GM19324 (cell line): ENCODE data around the gene SYDE2.
A peak's percentile ranks its signal among the peaks of the same experiment; 100 is the strongest.
"Not testable (repeated sequence)": the region's sequence is repeated elsewhere in the genome, so short reads cannot be mapped to it uniquely, and the experiment has no call there.

ENCODE experiments used
- ATAC-seq: cut with Tn5 transposase; IDR thresholded peaks from one replicate; pipeline ENCODE4 v1.9.1; 2021; ENCODE audit warnings: mild to moderate bottlenecking, moderate library complexity; ENCODE audit not compliant: unreplicated experiment, low FRiP score

SYDE2 gene

DNA sequence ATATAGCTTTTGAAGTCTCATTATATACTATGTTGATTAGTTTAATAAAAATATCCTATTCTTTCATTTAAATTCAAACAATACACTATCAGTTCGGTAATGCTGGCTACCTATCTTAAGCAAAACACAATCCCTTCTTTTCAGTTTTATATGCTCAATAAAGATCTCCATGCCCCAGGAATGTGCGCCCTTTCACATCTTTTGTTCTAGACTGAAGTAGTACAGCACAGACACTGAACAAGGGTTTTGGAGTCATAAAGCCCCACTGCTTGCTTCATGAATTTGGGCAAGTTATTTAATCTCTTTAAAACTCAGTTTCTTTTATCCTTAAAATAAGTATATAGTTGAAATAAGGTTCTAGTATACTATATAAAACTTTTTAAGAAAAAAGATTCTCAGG, 22.4 kb downstream of the SYDE2 start:
- ATAC-seq = no peak

DNA sequence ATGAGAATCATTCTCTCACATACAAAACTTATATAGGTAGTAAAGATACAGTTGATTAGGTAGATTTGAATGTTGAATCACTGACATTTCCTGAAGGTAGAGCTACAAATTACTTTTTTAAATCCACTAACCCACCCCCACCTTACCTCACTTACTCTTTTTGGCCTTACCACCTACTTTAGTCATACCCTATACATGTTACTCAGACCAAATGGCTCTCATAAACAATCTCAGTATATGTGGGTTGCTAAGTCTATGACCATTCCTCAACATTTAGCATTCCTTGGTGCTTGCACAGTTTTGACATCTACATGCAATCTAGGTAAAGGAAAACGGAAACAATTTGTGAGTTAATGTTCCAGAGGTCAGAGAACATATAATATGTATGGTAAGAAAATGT, 26.3 kb downstream of the SYDE2 start:
- ATAC-seq = no peak

DNA sequence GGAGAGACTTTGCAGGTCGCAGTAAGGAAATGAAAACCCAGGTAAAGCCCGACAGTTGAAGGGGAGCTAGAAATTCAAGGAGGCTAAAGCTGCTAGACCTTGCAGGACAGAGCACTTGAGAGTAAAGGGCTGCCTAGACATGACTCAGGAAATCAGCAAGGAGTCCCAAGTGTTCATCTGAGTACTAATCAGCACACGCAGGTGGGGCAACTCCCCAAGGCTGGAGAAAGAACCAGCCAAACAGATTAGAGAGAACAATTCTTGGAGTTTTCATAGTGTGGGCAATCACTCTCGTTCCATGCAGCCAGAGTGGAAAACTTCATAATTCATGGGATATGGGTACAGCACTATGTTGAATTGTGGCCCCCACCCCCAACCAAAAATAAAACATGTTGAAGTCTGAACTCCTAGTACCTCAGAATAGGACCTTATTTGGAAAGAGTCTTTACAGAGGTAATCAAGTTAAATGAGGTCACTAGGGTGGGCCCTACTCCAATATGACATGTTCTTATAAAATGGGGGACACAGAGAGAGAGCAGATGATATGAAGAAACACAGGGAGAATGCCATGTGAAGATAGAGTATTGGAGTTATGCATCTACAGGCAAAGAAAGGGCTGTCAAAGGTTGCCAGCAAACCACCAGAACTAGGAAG, 28.0 kb downstream of the SYDE2 start:
- ATAC-seq = no peak

DNA sequence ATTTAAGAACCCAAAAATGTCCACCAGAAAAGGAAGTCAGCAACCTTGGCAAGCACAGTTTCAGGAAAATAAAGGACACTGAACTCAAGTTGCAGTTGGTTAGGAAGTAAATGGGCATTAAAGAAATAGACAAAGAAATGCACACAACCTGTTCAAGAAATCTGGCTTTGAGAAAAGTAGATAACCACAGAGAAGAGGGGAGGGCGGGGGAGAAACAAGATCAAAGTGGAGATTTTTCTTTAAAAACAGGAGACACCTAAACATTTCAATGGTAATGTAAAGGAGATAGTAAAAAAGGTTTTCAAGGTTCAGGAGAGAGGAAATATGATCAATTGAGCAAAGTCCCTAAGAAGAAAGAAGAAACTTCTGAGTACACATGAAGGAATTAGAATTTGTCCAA, 29.1 kb downstream of the SYDE2 start:
- ATAC-seq = no peak

DNA sequence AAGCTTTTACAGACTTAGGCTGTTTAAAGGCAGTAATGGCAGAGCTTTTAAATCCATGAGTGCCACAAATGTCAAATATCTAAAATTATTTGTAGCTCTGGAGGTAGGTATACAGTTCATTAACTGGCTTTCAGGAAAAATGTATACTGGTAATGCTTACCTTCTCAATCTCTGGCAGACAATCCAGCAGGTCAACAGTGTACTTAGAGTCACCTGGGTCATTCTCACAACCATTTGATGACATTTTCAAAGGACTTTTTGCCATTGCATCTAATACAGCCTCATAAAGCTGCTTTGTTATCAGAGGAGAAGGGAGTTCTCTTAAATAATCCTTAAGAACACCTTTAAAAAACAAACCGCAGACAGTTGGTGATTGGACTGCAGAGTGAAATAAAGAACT, 31.9 kb downstream of the SYDE2 start:
- ATAC-seq = no peak

DNA sequence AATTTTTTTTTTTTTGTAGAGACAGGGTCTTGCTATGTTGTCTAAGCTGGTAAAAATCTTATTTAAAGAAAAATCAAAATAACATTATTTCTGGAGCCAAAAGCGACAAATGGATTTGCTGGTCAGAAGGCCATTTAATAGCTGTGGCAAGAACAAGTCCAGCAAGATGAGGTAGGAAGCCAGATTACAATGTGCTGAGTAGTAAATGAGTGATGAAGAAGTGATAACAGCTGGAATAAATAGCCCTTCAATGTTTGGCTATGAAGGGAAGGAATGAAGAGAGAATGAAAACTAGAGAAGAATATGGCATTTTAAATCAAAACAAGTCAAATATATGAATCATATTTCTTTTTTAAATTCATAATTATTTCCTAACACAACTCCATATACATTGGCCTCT, 34.5 kb downstream of the SYDE2 start:
- ATAC-seq = no peak

DNA sequence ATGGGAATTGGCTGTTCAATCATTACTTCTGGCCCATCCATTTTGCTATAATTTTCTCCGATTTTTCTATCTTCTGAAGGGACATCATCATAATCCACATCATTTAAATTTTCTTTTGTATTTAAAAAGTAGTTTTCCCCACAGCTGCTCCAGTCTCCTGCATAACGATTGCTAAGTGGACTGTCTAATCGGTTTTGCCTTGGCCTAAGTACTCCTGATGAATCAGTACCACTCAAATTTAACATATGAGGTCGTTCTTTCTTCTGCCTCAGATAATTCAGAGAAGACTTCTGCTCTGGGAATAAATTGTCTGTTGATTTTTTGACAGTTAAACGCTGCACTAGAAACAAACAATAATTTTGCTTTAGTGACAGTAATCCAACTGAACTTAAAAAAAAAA, 41.9 kb downstream of the SYDE2 start:
- no peak for ATAC-seq

DNA sequence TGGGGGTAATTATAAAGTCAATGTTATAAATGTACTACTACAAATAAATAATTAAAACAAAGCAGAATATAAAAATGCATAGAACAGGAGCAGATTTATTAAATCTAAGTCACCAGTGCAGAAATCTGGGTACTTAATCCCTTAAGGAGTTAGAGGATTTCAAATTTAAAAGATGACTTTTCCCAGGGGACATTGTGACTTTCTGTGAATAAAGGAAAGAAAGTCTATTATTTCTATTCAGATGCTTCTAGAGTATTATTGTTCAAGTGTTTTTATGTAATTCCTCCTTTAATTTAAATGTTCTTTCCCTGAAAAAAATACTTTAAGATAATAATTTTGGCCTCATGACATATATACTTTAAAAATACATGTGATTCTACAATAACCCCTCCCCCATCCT, 43.4 kb downstream of the SYDE2 start:
- no peak for ATAC-seq

DNA sequence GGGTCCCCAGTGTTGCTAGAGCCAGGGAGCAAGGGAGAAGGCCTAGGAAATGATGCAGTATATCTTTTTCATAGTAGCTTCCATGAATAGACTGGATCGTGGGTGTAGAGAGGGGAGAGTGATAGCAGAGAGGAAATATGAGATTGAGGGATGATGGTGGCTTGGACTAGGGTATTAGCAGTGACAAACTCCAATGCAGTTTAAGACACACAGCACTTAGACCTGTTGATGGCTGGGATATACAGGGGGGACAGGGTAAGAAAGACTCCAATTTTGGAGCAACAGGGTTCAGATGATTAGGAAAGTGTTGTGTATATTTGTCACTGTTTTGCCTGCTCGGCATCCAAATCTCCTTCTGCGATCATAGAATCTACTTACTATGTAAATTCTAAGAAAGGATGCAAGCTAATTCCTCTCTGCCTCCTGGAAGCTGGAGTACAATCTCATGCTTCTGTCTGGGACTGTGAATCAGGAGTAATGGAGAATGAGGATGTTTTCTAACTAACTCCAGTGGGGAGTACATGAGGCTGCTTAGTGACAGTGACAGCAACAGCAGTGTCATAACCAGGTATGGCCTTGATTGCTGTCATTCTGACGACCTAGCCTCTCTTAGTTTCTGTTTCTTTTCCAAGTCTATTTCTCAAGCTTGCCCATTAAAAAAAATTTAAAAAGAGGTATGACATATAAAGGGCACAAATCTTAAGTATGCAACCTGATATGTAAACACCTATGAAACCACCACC, 47.5 kb downstream of the SYDE2 start:
- peak; percentile 87 for ATAC-seq

DNA sequence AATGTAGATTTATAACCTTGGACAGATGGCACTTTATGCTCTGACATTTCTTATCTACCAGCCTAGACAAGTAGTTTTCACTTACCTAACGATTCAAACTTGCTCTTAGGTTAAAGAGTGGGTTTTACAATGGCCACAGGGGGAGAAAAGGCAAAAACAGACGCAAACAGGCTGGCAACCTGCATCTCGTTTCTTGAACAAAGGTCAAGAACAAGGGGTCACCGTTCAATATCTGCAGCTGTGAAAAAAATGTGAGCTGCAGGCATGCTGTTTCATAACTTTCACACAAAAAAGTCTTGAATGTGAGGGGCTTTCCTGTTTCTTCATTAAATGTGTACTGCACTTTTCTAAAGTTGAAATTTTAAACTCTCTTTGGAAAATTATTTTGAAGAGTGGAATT, 49.4 kb downstream of the SYDE2 start:
- no peak for ATAC-seq

DNA sequence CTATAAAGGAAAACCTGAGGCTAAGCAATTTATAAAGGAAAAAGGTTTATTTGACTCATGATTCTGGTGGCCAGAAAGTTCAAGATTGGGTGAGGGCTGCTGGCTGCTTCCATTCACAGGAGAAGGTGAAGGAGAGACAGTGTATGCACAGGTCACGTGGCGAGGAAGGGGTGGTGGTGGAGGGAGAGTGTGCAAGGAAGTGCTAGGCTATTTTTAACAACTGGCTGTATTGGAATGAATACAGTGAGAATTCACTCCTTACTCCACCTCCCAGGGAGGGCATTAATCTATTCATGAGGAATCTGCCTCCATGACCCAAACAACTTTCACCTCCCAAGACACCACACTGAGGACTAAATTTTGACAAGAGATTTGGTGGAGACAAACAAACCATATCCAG, 51.0 kb downstream of the SYDE2 start:
- ATAC-seq = no peak

DNA sequence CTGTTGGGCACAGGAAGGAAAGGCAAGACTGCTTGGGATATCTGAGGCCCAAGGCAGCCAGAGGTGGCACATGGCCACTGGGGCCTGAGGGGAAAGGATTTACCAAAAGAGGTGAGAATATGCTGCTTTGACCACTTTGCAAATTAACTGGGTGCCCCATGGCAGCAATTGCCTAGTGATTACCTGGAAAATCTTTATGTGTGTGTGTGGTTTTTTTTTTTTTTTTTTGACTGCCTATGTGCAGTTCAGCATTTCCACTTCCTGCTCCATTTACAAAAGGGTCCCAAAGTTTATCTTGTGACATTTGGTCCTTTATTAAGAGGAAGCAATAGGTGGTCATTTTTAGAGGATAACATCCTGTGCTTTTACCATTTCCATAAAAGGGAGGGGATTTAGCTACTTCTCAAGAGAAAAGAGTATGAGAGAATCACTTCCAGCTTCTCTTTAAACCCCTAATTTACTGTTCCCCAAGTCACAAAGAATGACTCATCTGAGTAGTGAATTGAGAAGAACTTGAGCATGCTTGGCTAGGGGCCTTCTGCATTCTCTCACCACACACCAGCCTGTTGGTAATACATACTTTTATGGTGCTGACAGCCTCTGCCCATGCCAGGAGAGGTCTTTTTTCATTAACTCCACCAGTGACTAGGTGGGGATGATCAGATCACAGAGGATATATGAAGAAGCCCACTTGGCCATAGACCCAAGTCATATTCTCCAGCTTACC, 52.1 kb downstream of the SYDE2 start:
- no peak for ATAC-seq

DNA sequence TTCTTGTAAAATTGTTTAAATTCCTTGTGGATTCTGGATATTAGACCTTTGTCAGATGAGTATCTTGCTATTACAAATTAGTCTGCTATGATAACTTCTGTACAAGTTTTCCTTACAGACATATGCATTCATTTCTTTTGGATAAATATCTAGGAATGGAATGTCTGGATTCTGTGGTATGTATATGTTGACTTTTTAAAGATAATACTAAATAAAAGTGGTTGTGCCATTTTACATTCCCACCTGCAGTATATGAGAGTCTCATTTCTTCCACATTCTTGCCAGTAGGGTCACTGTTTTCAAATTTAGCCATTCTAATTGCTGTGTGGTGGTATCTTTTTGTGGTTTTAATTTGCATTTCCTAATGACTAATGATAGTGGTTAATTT, 53.9 kb downstream of the SYDE2 start:
- no peak for ATAC-seq

DNA sequence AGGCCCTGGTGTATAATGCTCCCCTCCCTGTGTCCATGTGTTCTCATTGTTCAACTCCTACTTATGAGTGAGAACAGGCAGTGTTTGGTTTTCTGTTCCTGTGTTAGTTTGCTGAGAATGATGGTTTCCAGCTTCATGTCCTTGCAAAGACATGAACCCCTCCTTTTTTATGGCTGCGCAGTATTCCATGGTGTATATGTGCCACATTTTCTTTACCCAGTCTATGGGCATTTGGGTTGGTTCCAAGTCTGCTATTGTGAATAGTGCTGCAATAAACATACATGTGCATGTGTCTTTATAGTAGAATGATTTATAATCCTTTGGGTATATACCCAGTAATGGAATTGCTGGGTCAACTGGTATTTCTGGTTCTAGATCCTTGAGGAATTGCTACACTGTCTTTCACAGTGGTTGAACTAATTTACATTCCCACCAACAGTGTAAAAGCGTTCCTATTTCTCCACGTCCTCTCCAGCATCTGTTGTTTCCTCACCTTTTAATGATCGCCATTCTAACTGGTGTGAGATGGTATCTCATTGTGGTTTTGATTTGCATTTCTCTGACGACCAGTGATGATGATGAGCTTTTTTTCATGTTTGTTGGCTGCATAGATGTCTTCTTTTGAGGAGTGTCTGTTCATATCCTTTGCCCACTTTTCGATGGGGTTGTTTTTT, 54.4 kb downstream of the SYDE2 start:
- not testable (repeated sequence) for ATAC-seq

DNA sequence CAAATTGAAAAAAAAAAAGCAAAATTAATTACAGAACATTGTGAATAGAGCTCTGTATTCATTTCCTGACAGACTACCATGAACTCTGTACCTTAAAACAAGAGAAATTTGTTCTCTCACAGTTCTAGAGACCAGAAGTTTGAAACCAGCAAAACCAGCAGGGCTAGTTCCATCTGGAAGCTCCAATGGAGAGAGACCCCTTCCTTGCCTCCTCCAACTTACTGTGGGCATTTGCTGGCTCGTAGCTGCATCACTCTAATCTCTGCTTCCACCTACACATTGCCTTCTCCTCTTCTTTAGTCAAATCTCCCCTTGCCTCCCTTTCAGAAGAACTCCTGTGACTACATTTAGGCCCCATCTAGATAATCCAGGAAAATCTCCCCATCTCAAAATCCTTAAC, 56.5 kb downstream of the SYDE2 start:
- ATAC-seq = no peak

DNA sequence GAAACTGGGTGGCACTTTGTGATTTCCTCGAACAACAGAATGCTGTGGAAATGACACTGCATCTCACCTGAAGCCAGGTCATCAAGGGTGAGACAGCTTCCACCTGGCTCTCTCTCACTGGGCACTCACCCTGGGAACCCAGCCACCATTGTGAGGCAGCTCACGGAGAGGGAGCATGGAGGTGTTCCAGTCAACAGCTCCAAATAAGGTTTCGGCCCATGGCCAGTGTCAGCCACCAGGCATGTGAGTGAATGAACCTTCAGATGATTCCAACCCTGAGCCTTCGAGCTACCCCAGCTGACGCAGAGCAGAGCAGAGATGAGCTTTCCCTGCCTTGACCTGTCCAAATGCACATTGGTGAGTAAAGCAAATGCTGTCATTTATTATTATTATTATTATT, 58.1 kb downstream of the SYDE2 start:
- ATAC-seq = no peak

DNA sequence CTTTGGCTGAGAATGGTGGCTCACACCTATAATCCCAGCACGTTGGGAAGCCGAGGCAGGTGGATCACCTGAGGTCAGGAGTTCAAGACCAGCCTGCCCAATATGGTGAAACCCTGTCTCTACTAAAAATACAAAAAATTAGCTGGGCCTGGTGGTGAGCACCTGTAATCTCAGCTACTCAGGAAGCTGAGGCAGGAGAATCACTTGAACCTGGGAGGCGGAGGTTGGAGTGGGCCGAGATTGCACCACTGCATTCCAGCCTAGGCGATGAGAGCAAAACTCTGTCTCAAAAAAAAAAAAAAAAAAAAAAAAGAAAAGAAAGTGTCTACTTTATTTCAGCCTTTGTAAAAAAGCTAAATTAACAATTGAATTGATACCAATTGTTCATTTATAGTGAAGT, 62.4 kb downstream of the SYDE2 start:
- ATAC-seq = not testable (repeated sequence)

DNA sequence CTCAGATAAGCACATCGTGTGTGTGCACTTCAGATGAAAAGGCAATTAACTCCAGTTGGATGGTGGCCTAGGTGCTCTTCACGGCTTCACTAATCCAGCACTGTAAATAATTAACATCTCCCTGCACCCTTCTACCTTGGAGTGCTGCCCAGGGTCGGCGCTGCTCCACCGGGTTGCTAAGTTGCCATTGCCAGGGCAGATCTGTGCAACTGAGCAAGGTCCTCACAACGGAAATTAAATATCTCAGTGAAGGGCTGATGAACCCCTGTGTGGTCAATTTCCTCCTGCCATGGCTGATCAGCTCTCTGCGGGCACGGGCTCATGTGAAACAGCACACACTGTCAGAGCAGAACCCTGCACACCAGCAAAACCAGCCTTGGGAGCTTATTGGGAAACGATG, 63.2 kb downstream of the SYDE2 start:
- ATAC-seq = no peak

DNA sequence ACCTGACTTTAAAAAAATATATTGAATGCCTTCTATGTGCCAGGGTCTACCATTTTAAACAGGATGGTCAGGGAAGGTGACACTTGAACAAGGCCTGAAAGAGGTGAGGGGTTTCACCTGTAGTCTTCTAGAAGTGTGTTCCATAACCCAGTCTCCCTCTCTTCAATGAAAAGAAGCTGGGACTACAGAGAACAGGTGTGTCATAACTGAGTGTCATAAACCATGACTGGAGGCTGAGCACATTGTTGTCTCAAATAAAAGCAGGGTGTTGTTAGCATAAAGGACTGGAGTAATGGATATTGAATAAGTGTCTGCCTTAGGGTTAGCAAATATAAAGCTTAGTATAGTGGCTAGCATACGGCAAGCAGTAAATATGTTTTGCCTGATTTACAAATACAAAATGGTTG, 65.4 kb downstream of the SYDE2 start:
- ATAC-seq = no peak

DNA sequence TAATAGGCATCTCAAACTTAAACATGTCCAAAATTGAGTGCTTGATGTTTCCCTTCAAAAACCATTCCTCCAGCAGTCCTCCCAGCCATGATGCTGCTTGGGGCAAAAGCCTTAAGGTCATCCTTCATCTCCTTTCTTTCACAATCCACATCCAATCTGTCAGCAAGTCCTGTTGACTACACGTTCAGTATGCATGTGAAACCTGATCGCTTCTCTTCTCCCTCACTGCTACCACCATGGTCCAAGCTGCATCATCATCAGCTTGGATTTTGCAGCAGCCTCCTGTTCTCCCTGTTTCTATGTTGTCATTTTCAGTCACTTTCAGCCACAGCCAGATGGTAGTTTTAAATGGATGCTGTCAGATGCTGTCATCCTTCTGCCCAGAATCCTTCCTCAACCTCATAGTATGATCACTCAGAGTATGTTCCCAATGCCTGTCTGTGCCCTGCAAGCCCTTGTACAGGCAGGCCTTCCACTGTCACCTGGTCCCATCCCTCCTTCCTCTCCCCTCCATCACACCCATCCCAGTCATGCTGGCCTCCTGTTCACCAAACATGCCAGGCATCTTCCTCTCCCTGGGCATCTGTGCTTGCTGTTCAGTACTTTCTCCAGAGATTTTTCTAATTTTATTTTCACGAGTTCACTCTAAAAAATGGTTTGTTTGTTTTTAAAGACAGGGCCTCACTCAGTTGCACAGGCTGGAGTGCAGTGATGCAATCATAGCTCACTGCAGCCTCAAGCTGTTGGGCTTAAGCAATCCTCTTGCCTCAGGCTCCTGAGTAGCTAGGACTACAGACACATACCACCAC, 66.0 kb downstream of the SYDE2 start:
- no peak for ATAC-seq
